GM10266 (cell line): ENCODE results near the gene EIF2S2.
"Not testable (repeated sequence)": the region's sequence is repeated elsewhere in the genome, so short reads cannot be mapped to it uniquely, and the experiment has no call there.

Source experiments
- DNase-seq: peaks from one replicate; pipeline ENCODE4 v3.0.0; 2012; ENCODE audit errors: extremely low spot score
- CTCF ChIP-seq: IDR thresholded peaks from 2 replicates; pipeline ENCODE4 v1.5.1; 2012; ENCODE audit warnings: mild to moderate bottlenecking, low read depth; ENCODE audit not compliant: control insufficient read depth, insufficient read depth; ENCODE audit errors: missing control alignments

Gene EIF2S2

GRCh38 chr20:34111702-34112599 lies at the start of gene EIF2S2:
TSS of gene EIF2S2 (minus strand) at chr20:34112243. CDS start at chr20:34112110, 133 bp downstream.
- no peak for TF ChIP-seq CTCF
- peak; percentile 96 for DNase-seq

- not testable (repeated sequence) for DNase-seq
Observed at GRCh38 chr20:34157697-34158096, 45.7 kb upstream of the EIF2S2 start.

GRCh38 chr20:34155836-34156235 lies 43.8 kb upstream of the EIF2S2 start:
- no peak for TF ChIP-seq CTCF
- no peak for DNase-seq

GRCh38 chr20:34153169-34153568 lies 41.1 kb upstream of the EIF2S2 start:
- not testable (repeated sequence) for DNase-seq

- not testable (repeated sequence) for DNase-seq
Observed at GRCh38 chr20:34152073-34152472, 40.0 kb upstream of the EIF2S2 start.

GRCh38 chr20:34150306-34151000 lies 38.4 kb upstream of the EIF2S2 start:
- TF ChIP-seq CTCF, result no peak
- DNase-seq, result no peak

GRCh38 chr20:34145280-34145819 lies 33.3 kb upstream of the EIF2S2 start:
- no peak for DNase-seq
- no peak for TF ChIP-seq CTCF

- no peak for DNase-seq
- no peak for TF ChIP-seq CTCF
Observed at GRCh38 chr20:34143951-34144350, 31.9 kb upstream of the EIF2S2 start.
